Prostate gland (tissue), 2 donors: Measurements from ENCODE around the gene ZNF90. TPM values are rescaled to one million over a fixed set of nuclear protein-coding genes. Genes with fewer than 3 reads are reported as not detected.
"Not testable (repeated sequence)": the region's sequence is repeated elsewhere in the genome, so short reads cannot be mapped to it uniquely, and the experiment has no call there.

ENCODE experiments used
- DNase-seq: peaks from one replicate; pipeline ENCODE4 v3.0.0-alpha.2; 2019; ENCODE audit warnings: low spot score
- H3K27ac ChIP-seq, 2 donors: fragments of 200-600 bp; sonication (generic); 2 replicates each; pipeline ENCODE4 v1.5.1; 2017 to 2019
- H3K27me3 ChIP-seq: fragments of 200-600 bp; sonication (generic); replicated peaks from 2 replicates; pipeline ENCODE4 v1.5.1; 2019; ENCODE audit not compliant: insufficient read depth
- H3K36me3 ChIP-seq, 2 donors: fragments of 200-600 bp; sonication (generic); 1 replicate in 1 of 2; 2 replicates in 1 of 2; pipeline versions ENCODE4 v1.5.1 to v1.8.1; 2017 to 2019
- H3K4me1 ChIP-seq: fragments of 200-600 bp; sonication (generic); replicated peaks from 2 replicates; pipeline ENCODE4 v1.5.1; 2019
- H3K4me3 ChIP-seq, 2 donors: fragments of 200-600 bp; sonication (generic); 2 replicates each; pipeline ENCODE4 v1.5.1; 2017 to 2019
- H3K9me3 ChIP-seq: fragments of 200-600 bp; sonication (generic); 2 replicates; pipeline ENCODE4 v1.5.1; 2017
- CTCF ChIP-seq, 4 experiments: fragments of 200-600 bp in 2 of 4; fragments of 450-650 bp in 2 of 4; sonication (generic) in 2 of 4; IDR thresholded peaks; 1 replicate in 3 of 4; 2 replicates in 1 of 4; pipeline ENCODE4 v1.5.1; 2016 to 2019; ENCODE audit warnings: antibody characterized with exemption in 4 of 4, mild to moderate bottlenecking in 2 of 4, moderate library complexity in 2 of 4
- POLR2A ChIP-seq: fragments of 450-650 bp; IDR thresholded peaks from one replicate; pipeline ENCODE4 v1.6.1; 2016; ENCODE audit warnings: antibody characterized with exemption, mild to moderate bottlenecking
- POLR2AphosphoS5 ChIP-seq: sonication (generic); formaldehyde crosslinking; IDR thresholded peaks from one replicate; pipeline ENCODE4 v1.6.1; 2017; ENCODE audit warnings: antibody characterized with exemption
- WGBS: methylation state at CpG from one replicate; pipeline ENCODE4 v1.1.5; 2018; 5-methylcytosine and 5-hydroxymethylcytosine counted together
- intact Hi-C: fragments of 100-400 bp; cut with DNase I; formaldehyde crosslinking; loops from one replicate; pipeline ENCODE4 v1.14.2; 2022
- total RNA-seq, 2 donors: library from RNA; depleted of rRNA; stranded (reverse); fragments of >200 nt; gene quantifications; one replicate each; pipeline ENCODE4 v1.1.0, GENCODE V29; 2016

Gene ZNF90
- total RNA-seq, 2 donors from 2014 or later = 4.1 to 4.5 TPM

GRCh38 chr19:20079476-20079875 is 1.7 kb downstream of the ZNF90 start:
- Histone ChIP-seq H3K9me3 (no peaks in the 10 kb centered on the region), H3K27me3 (no peaks in the 10 kb centered on the region), H3K4me1 (no peaks in the 10 kb centered on the region), H3K27ac (no peak overlapping the region), H3K4me3 (no peak overlapping the region), H3K36me3 (no peaks in the 10 kb centered on the region)
- no peak for DNase-seq
- TF ChIP-seq CTCF (IDR thresholded peaks at IDR 0.05) = no peak
- no peak for TF ChIP-seq POLR2AphosphoS5
- TF ChIP-seq POLR2A = no peak
- 33% methylated on average over 8 of the region's 8 CpGs for WGBS
- intact Hi-C loops = no loop called here

- intact Hi-C loops = no loop called here
- no peak overlapping the region for H3K4me3 ChIP-seq
- no peak overlapping the region for H3K27ac ChIP-seq
- H3K4me1 ChIP-seq = no peaks in the 10 kb centered on the region
- no peak for TF ChIP-seq POLR2AphosphoS5
- no peak for TF ChIP-seq CTCF (IDR thresholded peaks at IDR 0.05)
- TF ChIP-seq POLR2A = no peak
- H3K27me3 ChIP-seq = no peaks in the 10 kb centered on the region
- 25% methylated on average over 3 of the region's 3 CpGs for WGBS
- no peaks in the 10 kb centered on the region for H3K9me3 ChIP-seq
- DNase-seq = no peak
- H3K36me3 ChIP-seq = no peaks in the 10 kb centered on the region
Observed at GRCh38 chr19:20080656-20081055, 2.9 kb downstream of the ZNF90 start.

GRCh38 chr19:20082232-20082833 is 4.5 kb downstream of the ZNF90 start:
- H3K27me3 ChIP-seq = not testable (repeated sequence)

GRCh38 chr19:20082876-20083275 is 5.1 kb downstream of the ZNF90 start:
- H3K27me3 ChIP-seq, H3K9me3 ChIP-seq, H3K27ac ChIP-seq, DNase-seq, H3K4me3 ChIP-seq, H3K4me1 ChIP-seq, H3K36me3 ChIP-seq, intact Hi-C loops: not testable (repeated sequence)
- 34% methylated on average over 7 of the region's 7 CpGs for WGBS

More at GRCh38 chr19:20082232-20082833, 4.5 kb downstream of the ZNF90 start:
- 35% methylated on average over 3 of the region's 3 CpGs for WGBS
- H3K36me3 ChIP-seq, H3K4me1 ChIP-seq, intact Hi-C loops, H3K27ac ChIP-seq, H3K4me3 ChIP-seq, H3K9me3 ChIP-seq: not testable (repeated sequence)
- DNase-seq = peak; percentile 5

GRCh38 chr19:20102097-20102496 is 24.3 kb downstream of the ZNF90 start:
- DNase-seq = no peak
- WGBS = 94% methylated on average over 3 of the region's 3 CpGs

More at GRCh38 chr19:20102097-20102496, 24.3 kb downstream of the ZNF90 start:
- no peaks in the 10 kb centered on the region for H3K36me3 ChIP-seq
- intact Hi-C loops = no loop called here
- no peaks in the 10 kb centered on the region for H3K27me3 ChIP-seq
- no peaks in the 10 kb centered on the region for H3K4me1 ChIP-seq
- H3K9me3 ChIP-seq = no peaks in the 10 kb centered on the region
- TF ChIP-seq CTCF (IDR thresholded peaks at IDR 0.05) = no peak
- no peak for TF ChIP-seq POLR2AphosphoS5
- no peak for TF ChIP-seq POLR2A
- H3K27ac ChIP-seq = no peak overlapping the region
- H3K4me3 ChIP-seq = no peak overlapping the region
